Mesothelial cell of epicardium (in vitro differentiated cells): ENCODE measurements around the gene ITGB4. TPM values are rescaled to one million over a fixed set of nuclear protein-coding genes. Genes with fewer than 3 reads are reported as not detected.

Experiments
- DNase-seq, 2 experiments: peaks; one replicate each; pipeline ENCODE4 v3.0.0; 2021; ENCODE audit warnings: low spot score in 2 of 2; ENCODE audit not compliant: unreplicated experiment in 2 of 2
- H3K27ac Mint-ChIP-seq: 2 replicates; pipeline ENCODE4 v1.8.0; 2021; ENCODE audit warnings: mixed read lengths
- H3K27me3 Mint-ChIP-seq: 2 replicates; pipeline ENCODE4 v1.8.0; 2021; ENCODE audit warnings: low read depth, mixed read lengths
- H3K36me3 Mint-ChIP-seq: 2 replicates; pipeline ENCODE4 v1.8.0; 2021; ENCODE audit warnings: mixed read lengths
- H3K4me1 Mint-ChIP-seq: 2 replicates; pipeline ENCODE4 v1.8.0; 2021; ENCODE audit warnings: mixed read lengths
- H3K4me3 Mint-ChIP-seq: 2 replicates; pipeline ENCODE4 v1.8.0; 2021; ENCODE audit warnings: mild to moderate bottlenecking, moderate library complexity, mixed read lengths
- H3K9me3 Mint-ChIP-seq: 2 replicates; pipeline ENCODE4 v1.8.0; 2021; ENCODE audit warnings: mixed read lengths
- total RNA-seq: library from RNA; stranded (reverse); gene quantifications from 3 replicates; pipeline ENCODE4 v1.2.1, GENCODE V29; 2021
- TF ChIP-seq, protein P1 (sequence below): fragments of 200-600 bp; sonication (generic); IDR thresholded peaks from one replicate; pipeline ENCODE4 v1.5.0; 2021; ENCODE audit warnings: antibody characterized with exemption; ENCODE audit not compliant: unreplicated experiment

Gene ITGB4
- total RNA-seq, 1 donor from 2014 or later = 117 TPM

DNA sequence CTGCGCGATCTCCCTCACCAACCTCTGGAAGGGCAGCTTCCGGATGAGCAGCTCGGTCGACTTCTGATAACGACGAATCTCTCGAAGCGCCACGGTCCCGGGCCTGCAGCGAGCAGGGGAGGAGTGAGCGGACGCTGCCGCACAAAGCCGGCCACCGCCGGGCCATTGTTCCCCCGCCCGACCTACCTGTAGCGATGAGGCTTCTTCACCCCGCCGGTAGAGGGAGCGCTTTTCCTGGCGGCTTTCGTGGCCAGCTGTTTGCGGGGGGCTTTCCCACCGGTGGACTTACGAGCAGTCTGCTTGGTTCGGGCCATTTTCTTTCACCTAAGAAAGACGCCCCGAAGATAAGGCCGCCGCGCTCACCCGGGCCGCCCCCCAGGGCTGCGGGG lies 57.6 kb downstream of the ITGB4 start:
- peaks cover 1% of the 10 kb centered on the region for H3K27me3 Mint-ChIP-seq
- H3K27ac Mint-ChIP-seq = peak overlapping the region; percentile 91
- TF ChIP-seq, protein P1, sequence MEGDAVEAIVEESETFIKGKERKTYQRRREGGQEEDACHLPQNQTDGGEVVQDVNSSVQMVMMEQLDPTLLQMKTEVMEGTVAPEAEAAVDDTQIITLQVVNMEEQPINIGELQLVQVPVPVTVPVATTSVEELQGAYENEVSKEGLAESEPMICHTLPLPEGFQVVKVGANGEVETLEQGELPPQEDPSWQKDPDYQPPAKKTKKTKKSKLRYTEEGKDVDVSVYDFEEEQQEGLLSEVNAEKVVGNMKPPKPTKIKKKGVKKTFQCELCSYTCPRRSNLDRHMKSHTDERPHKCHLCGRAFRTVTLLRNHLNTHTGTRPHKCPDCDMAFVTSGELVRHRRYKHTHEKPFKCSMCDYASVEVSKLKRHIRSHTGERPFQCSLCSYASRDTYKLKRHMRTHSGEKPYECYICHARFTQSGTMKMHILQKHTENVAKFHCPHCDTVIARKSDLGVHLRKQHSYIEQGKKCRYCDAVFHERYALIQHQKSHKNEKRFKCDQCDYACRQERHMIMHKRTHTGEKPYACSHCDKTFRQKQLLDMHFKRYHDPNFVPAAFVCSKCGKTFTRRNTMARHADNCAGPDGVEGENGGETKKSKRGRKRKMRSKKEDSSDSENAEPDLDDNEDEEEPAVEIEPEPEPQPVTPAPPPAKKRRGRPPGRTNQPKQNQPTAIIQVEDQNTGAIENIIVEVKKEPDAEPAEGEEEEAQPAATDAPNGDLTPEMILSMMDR = peak; percentile 79
- peaks cover 41% of the 10 kb centered on the region for H3K4me1 Mint-ChIP-seq
- H3K4me3 Mint-ChIP-seq = peak overlapping the region; percentile 97
- peaks cover 22% of the 10 kb centered on the region for H3K36me3 Mint-ChIP-seq
- H3K9me3 Mint-ChIP-seq = no peaks in the 10 kb centered on the region
- peak in 1 of 2 experiments; percentile 54 for DNase-seq

DNA sequence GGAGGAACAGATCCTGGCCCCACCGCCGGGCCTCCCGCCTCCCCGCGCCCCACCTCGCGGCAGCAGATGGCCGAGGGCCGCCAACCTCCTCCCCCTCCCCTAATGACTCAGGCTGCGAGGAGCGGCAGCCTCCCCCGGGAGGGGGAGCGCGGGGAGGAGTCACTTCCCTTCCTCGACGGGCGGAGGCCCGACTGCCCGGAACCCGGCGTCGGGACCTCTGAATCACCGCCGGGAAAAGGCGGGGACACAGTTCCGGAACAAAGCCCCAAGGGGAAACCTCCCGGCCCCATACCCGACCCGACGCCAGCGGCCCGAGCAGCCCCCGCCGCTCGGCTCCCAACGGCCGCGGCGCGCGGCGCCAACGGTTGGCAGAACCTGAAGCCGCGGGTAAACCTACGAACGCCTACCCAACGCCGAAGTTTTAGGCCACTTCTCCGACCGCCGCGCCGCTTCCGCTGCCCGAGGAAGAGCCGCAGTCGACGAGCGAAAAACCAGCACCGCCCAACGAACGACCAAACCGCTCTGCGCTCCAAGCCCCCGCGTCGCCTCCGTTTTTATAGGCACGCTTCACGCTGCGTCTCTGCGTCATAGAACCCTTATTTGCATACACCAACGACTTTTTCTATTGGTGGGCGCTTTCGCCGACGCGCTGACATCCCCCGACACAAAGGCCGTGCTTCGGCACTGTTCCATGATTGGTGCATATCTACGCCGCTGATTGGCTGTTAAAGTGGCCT lies 58.2 kb downstream of the ITGB4 start:
- peaks cover 22% of the 10 kb centered on the region for H3K36me3 Mint-ChIP-seq
- peaks cover 1% of the 10 kb centered on the region for H3K27me3 Mint-ChIP-seq
- no peaks in the 10 kb centered on the region for H3K9me3 Mint-ChIP-seq
- TF ChIP-seq, protein P1 = no peak
- peak overlapping the region; percentile 97 for H3K4me3 Mint-ChIP-seq
- H3K27ac Mint-ChIP-seq = peak overlapping the region; percentile 99
- peaks cover 47% of the 10 kb centered on the region for H3K4me1 Mint-ChIP-seq
- peak; percentile 88 to 95 for DNase-seq

DNA sequence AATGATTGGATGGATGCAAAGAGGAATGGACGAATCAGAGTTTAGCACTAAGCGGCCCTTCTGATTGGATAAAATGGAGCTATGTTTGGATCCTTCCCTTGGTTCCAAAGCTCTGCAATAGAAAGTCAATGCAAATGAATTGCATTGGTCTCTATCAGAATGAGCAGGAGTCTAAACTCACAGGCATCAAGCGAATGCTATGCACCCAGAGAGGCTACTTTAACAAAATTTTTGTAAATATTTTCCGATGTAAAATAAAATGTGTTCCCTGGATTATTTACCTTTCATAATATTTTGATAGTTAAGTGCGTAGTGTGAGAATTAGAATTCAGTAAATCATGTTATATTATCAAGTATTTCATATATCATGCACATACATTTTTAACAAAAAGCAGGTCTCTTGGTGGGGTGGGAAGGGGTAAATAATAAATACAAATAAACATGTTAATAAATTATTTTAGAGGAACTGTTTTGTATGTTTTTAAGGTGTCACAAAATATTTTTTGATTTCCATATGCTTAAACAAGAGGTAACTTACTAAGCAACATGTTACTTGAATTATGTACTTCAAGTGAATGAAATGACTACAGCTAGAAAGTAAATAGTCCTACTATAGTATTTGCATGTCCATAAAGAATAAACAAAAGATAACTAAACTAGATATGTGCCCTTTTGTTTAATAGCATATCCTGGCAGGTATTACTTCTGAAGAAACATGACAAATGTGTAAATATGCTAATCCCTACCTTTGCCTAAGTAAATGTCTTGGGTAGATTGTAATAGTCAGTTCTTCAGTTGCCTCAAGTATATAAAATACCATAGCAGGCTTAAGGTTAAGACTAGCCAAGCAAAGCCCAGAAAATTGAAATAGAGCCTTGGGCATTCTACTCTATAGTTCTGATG lies 59.0 kb downstream of the ITGB4 start:
- Mint-ChIP-seq H3K27ac (peak overlapping the region; percentile 99), H3K4me1 (peaks cover 50% of the 10 kb centered on the region), H3K27me3 (peaks cover 1% of the 10 kb centered on the region), H3K36me3 (peaks cover 22% of the 10 kb centered on the region), H3K4me3 (peak overlapping the region; percentile 97), H3K9me3 (no peaks in the 10 kb centered on the region)
- no peak for DNase-seq
- TF ChIP-seq, protein P1 = no peak

DNA sequence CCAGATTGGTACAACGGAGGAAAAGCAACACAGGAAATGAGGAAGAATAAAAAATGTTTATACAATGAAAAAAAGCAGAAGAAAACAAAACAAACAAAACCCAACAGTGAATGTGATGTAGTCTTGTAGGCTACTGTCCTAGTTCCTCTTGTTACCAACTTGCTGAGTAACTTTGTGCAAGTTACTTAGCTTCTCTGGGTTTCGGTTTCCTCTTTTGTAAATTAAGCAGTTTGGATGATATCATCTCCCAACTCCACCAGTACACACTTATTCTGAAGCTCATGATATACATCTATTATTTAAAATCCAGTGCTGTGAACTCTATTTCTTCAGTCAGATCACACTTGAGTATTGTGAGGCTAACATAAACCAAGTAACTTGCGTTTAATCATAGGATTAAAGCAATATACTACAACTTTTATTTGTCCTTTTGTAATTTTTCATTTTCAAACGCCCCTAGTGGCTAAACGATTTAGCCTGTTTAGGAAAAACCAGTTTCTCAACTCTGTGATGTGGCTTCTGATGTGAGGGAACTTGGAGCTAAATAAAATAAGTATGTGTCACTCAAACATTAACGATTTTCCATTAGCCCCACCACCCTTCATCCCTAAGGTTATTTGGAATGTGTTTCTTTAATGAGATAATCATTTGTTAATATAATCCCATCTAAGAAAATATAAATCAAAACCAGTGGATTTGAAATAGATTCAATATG lies 62.0 kb downstream of the ITGB4 start:
- no peak for DNase-seq
- H3K9me3 Mint-ChIP-seq = no peaks in the 10 kb centered on the region
- peak overlapping the region; percentile 79 for H3K4me3 Mint-ChIP-seq
- peaks cover 9% of the 10 kb centered on the region for H3K36me3 Mint-ChIP-seq
- H3K27me3 Mint-ChIP-seq = peaks cover 1% of the 10 kb centered on the region
- TF ChIP-seq, protein P1 = peak; percentile 81
- H3K4me1 Mint-ChIP-seq = peaks cover 41% of the 10 kb centered on the region
- H3K27ac Mint-ChIP-seq = peak overlapping the region; percentile 99

DNA sequence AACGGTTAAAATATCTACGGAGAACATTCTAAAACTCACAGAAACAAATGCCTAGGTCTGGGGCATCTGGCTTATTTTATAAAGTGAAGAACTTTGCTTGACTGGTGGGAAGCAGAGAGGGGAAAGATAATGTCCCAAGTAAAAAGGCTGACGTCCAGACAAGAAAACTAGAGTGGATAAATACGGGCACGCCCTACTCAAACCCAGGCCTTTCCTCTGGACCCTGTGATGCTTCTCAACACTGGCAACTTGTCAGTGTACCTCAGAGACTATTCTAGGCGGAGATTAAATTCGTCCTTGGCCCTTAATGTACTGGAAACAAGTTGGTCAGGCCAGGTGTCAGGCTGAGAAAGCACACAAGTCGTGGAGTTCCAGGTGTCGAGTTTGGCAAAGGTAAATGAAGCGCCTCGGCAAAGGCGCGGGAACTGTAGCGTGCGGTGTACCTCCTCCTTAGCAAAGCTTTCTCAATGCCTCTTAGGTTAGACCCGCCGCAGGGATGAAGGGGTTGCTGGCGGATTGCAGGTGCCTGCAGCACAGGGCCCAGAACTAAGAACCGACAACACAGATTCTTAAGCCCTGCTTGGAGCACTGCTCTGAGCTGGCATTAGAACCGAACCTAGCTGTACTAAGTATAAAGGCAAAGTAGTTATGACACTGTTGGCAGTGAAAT lies 62.7 kb downstream of the ITGB4 start:
- H3K27ac Mint-ChIP-seq = peak overlapping the region; percentile 99
- H3K4me1 Mint-ChIP-seq = peaks cover 44% of the 10 kb centered on the region
- DNase-seq = peak in 1 of 2 experiments; percentile 48
- peaks cover 1% of the 10 kb centered on the region for H3K27me3 Mint-ChIP-seq
- H3K4me3 Mint-ChIP-seq = peak overlapping the region; percentile 79
- peaks cover 3% of the 10 kb centered on the region for H3K36me3 Mint-ChIP-seq
- TF ChIP-seq, protein P1 = no peak
- no peaks in the 10 kb centered on the region for H3K9me3 Mint-ChIP-seq
